Caco-2 (cell line): Measurements from ENCODE around the gene BEST1. TPM values are rescaled to one million over a fixed set of nuclear protein-coding genes. Genes with fewer than 3 reads are reported as not detected.

ENCODE experiments used
- BruUV-seq: library from RNA; stranded (reverse); fragments of 400-500 nt; replicated peaks from 2 replicates; lab custom pipeline; 2021; lab: Mats Ljungman, UMichigan
- CTCF ChIA-PET: fragments of 300-600 bp; sonication (Branson Sonifier 250); formaldehyde crosslinking; loops from one replicate; lab custom pipeline; 2022; ENCODE audit warnings: antibody characterized with exemption; lab: Charles Lee
- POLR2A ChIA-PET: fragments of 300-600 bp; sonication (Branson Sonifier 250); formaldehyde crosslinking; loops from one replicate; lab custom pipeline; 2022; ENCODE audit warnings: antibody characterized with exemption; lab: Charles Lee
- DNase-seq, 2 experiments: peaks; one replicate each; pipeline versions ENCODE4 v3.0.0 to v3.0.0-alpha.2; 2020 to 2022
- H3K27me3 ChIP-seq: replicated peaks from 2 replicates; pipeline ENCODE4 v1.6.0; 2011; ENCODE audit warnings: low read length; ENCODE audit not compliant: control insufficient read depth, insufficient read depth
- H3K36me3 ChIP-seq: 2 replicates; pipeline ENCODE4 v1.5.1; 2011; ENCODE audit warnings: low read length; ENCODE audit not compliant: control insufficient read depth, insufficient read depth
- H3K4me1 ChIP-seq: fragments of 250-450 bp; sonication (Bioruptor Pico); 2 replicates; pipeline ENCODE4 v1.5.1; 2020; ENCODE audit warnings: mild to moderate bottlenecking
- H3K4me3 ChIP-seq: 2 replicates; pipeline ENCODE4 v1.5.1; 2011; ENCODE audit warnings: low read depth, mild to moderate bottlenecking, control low read depth, low read length
- H3K9me3 ChIP-seq: fragments of 250-450 bp; sonication (Bioruptor Pico); 2 replicates; pipeline ENCODE4 v1.5.1; 2020; ENCODE audit warnings: mild to moderate bottlenecking, moderate library complexity
- H3K27ac Mint-ChIP-seq: one replicate; pipeline ENCODE4 v1.8.0; 2022; ENCODE audit warnings: mixed read lengths; ENCODE audit not compliant: unreplicated experiment
- H3K27me3 Mint-ChIP-seq: one replicate; pipeline ENCODE4 v1.8.0; 2022; ENCODE audit warnings: mixed read lengths; ENCODE audit not compliant: insufficient read depth, unreplicated experiment
- H3K36me3 Mint-ChIP-seq: one replicate; pipeline ENCODE4 v1.8.0; 2022; ENCODE audit warnings: mild to moderate bottlenecking, mixed read lengths; ENCODE audit not compliant: insufficient read depth, unreplicated experiment
- H3K4me1 Mint-ChIP-seq: one replicate; pipeline ENCODE4 v1.8.0; 2022; ENCODE audit warnings: low read depth, mixed read lengths; ENCODE audit not compliant: unreplicated experiment
- H3K4me3 Mint-ChIP-seq: one replicate; pipeline ENCODE4 v1.8.0; 2022; ENCODE audit warnings: mild to moderate bottlenecking, moderate library complexity, mixed read lengths; ENCODE audit not compliant: unreplicated experiment
- H3K9me3 Mint-ChIP-seq: one replicate; pipeline ENCODE4 v1.8.0; 2022; ENCODE audit warnings: mixed read lengths; ENCODE audit not compliant: unreplicated experiment
- intact Hi-C: fragments of 100-400 bp; cut with micrococcal nuclease; formaldehyde crosslinking; loops from one replicate; pipeline ENCODE4 v1.10.0; 2022; ENCODE audit not compliant: unreplicated experiment
- total RNA-seq: library from RNA; stranded (reverse); gene quantifications from 2 replicates; pipeline ENCODE4 v1.2.3, GENCODE V29; 2022
- TF ChIP-seq, protein P1 (sequence below), 2 experiments: fragments of 200-600 bp in 1 of 2; IDR thresholded peaks; 1 replicate in 1 of 2; 2 replicates in 1 of 2; pipeline versions ENCODE4 v1.5.1 to v1.8.0; 2011 to 2022; ENCODE audit warnings: antibody characterized with exemption in 1 of 2, control low read depth in 1 of 2, inconsistent platforms in 1 of 2, low read depth in 1 of 2, low read length in 1 of 2, mild to moderate bottlenecking in 1 of 2, moderate library complexity in 1 of 2; ENCODE audit not compliant: insufficient read depth in 1 of 2, severe bottlenecking in 1 of 2, unreplicated experiment in 1 of 2

The BEST1 gene
- total RNA-seq, 1 experiment from 2014 or later, result 6.7 TPM

DNA sequence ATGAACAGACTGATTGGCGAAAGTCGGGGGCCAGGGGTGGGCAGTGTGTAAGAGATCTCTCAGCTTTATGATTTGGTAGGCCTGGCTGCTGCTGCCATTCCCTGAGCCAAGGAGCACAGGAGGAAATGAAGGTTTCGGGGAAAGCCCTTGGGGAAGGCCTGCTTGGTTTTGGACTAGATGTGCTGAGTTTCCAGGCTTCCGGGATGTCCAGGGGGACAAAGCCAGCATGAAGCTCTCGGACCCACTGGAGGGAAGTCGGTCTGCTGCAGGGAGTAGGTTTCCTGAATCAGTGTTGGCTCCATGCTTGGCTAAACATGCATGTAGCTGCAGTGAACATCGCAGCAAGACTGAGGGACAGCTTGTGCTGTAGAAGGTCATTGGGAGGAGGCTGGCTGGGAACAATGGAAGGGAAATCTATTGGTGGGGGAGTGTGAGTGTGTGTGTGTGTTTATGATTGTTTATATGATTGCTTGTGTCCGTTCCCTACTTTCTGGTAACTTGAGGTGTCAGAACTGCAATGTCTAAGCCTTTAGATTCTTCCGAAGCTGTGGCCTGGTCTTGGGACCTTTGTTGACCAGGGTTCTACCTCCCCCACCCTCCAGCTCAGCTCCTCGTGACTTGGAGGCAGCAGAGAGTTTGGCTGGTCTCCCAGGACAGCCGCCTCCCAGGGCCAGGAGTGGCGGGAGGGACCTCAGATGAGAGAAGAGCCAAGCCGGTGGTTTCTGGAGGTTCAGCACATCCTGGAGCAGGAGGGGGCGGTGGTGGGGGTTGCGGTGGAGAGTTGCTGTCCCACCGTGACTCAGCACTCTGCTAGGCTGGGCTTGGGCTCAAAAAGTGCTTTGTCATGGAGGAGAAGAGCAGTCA, 21.3 kb downstream of the BEST1 start:
- peak overlapping the region; percentile 85 for H3K27ac Mint-ChIP-seq
- H3K4me3 Mint-ChIP-seq, result no peak overlapping the region
- Histone ChIP-seq H3K4me3 (no peak overlapping the region), H3K4me1 (peaks cover 36% of the 10 kb centered on the region), H3K36me3 (peaks cover 1% of the 10 kb centered on the region; the same call in 1 of the 2 replicates), H3K9me3 (no peaks in the 10 kb centered on the region), H3K27me3 (no peaks in the 10 kb centered on the region)
- ChIA-PET POLR2A (interaction anchor here (0.6 kb wide), 1 partner anchor 403 kb away, joined by 4 read pairs; no protein-coding TSS in a partner anchor), CTCF (interaction anchor here (2.1 kb wide), 1 partner anchor 24 kb away, joined by 10 read pairs; no protein-coding TSS in a partner anchor)
- no peaks in the 10 kb centered on the region for H3K27me3 Mint-ChIP-seq
- BruUV-seq, result no TSS peak
- H3K36me3 Mint-ChIP-seq, result peaks cover 38% of the 10 kb centered on the region
- DNase-seq, result peak; percentile 64 to 86
- intact Hi-C loops, result loop anchor here (2.0 kb wide), 1 partner anchor 53 kb away; no protein-coding TSS in a partner anchor
- TF ChIP-seq, protein P1, sequence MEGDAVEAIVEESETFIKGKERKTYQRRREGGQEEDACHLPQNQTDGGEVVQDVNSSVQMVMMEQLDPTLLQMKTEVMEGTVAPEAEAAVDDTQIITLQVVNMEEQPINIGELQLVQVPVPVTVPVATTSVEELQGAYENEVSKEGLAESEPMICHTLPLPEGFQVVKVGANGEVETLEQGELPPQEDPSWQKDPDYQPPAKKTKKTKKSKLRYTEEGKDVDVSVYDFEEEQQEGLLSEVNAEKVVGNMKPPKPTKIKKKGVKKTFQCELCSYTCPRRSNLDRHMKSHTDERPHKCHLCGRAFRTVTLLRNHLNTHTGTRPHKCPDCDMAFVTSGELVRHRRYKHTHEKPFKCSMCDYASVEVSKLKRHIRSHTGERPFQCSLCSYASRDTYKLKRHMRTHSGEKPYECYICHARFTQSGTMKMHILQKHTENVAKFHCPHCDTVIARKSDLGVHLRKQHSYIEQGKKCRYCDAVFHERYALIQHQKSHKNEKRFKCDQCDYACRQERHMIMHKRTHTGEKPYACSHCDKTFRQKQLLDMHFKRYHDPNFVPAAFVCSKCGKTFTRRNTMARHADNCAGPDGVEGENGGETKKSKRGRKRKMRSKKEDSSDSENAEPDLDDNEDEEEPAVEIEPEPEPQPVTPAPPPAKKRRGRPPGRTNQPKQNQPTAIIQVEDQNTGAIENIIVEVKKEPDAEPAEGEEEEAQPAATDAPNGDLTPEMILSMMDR (IDR thresholded peaks at IDR 0.05; ENCODE audit: insufficient read depth in 1 of 2, low read depth in 1 of 2, low read length in 1 of 2, severe bottlenecking in 1 of 2, unreplicated experiment in 1 of 2), result no peak
- H3K9me3 Mint-ChIP-seq, result no peaks in the 10 kb centered on the region
- H3K4me1 Mint-ChIP-seq, result peaks cover 49% of the 10 kb centered on the region

DNA sequence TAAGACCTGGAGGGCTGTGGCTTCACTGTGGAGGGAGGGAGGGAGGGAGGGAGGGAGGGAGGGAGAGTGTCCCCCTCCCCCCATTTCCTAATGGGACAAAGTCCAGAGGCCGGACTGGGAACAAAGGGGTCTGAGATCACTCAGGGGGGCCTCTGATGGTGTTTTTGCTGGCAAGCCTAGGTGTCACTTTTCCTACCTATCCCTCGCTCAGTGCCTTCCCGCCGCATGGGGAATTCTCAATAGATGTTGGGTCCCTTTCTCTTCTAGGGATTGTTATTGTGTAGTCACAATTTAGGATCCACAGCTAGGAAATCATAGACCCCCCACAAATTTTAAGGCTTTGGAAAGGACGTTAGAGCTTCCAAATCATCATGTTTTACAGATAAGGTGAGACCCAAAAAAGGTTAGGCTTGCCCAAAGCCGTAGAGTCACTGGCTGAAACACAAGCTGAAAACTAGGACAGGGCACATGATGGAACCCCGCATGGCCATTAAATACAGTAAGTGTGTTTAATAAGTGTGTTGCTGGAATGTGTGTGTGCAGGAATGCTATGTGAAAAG, 22.0 kb downstream of the BEST1 start:
- peak overlapping the region; percentile 85 for H3K27ac Mint-ChIP-seq
- Histone ChIP-seq H3K4me1 (peaks cover 36% of the 10 kb centered on the region), H3K36me3 (no peaks in the 10 kb centered on the region), H3K27me3 (no peaks in the 10 kb centered on the region), H3K9me3 (no peaks in the 10 kb centered on the region), H3K4me3 (no peak overlapping the region)
- no peak for DNase-seq
- H3K36me3 Mint-ChIP-seq, result peaks cover 31% of the 10 kb centered on the region
- TF ChIP-seq, protein P1 (IDR thresholded peaks at IDR 0.05; ENCODE audit: insufficient read depth in 1 of 2, low read depth in 1 of 2, low read length in 1 of 2, severe bottlenecking in 1 of 2, unreplicated experiment in 1 of 2), result no peak
- H3K4me1 Mint-ChIP-seq, result peaks cover 49% of the 10 kb centered on the region
- POLR2A ChIA-PET, result interaction anchor here (0.9 to 1.1 kb wide), 4 partner anchors 8 to 157 kb away, joined by 4 to 6 read pairs (median 4); no protein-coding TSS in a partner anchor
- no peaks in the 10 kb centered on the region for H3K27me3 Mint-ChIP-seq
- no TSS peak for BruUV-seq
- intact Hi-C loops, result loop anchor here (2.0 kb wide), 1 partner anchor 53 kb away; no protein-coding TSS in a partner anchor
- CTCF ChIA-PET, result interaction anchor here (0.6 to 2.1 kb wide), 7 partner anchors 14 to 157 kb away, joined by 3 to 10 read pairs (median 4); no protein-coding TSS in a partner anchor
- no peaks in the 10 kb centered on the region for H3K9me3 Mint-ChIP-seq
- peak overlapping the region; percentile 56 for H3K4me3 Mint-ChIP-seq
